Activated CD8-positive, alpha-beta T cell treated with anti-CD3 and anti-CD28 coated beads, Interleukin-2, amount 10 ng/mL, durations not matched to agents 7 days and 5 days (primary cell): ENCODE data around the gene KRTAP10-7. TPM values are rescaled to one million over a fixed set of nuclear protein-coding genes. Genes with fewer than 3 reads are reported as not detected.
"Not testable (repeated sequence)": the region's sequence is repeated elsewhere in the genome, so short reads cannot be mapped to it uniquely, and the experiment has no call there.

Experiments
- ATAC-seq: fragments of 150-1000 bp; cut with Tn5 transposase; one replicate; pipeline ENCODE4 v1.10.0; 2021; ENCODE audit warnings: moderate library complexity
- CTCF ChIA-PET: fragments of 350-600 bp; sonication (Branson Sonifier 250); formaldehyde crosslinking; loops from one replicate; lab custom pipeline; 2021; ENCODE audit warnings: antibody characterized with exemption; lab: Charles Lee
- POLR2A ChIA-PET: fragments of 350-600 bp; sonication (Branson Sonifier 250); formaldehyde crosslinking; loops from one replicate; lab custom pipeline; 2021; ENCODE audit warnings: antibody characterized with exemption; lab: Charles Lee
- DNase-seq: peaks from one replicate; pipeline ENCODE4 v3.0.0-alpha.2; 2020
- H3K27ac Mint-ChIP-seq: one replicate; pipeline ENCODE4 v1.8.0; 2021; ENCODE audit warnings: mild to moderate bottlenecking, mixed read lengths
- H3K27me3 Mint-ChIP-seq: one replicate; pipeline ENCODE4 v1.8.0; 2021; ENCODE audit warnings: low read depth, mixed read lengths
- H3K36me3 Mint-ChIP-seq: one replicate; pipeline ENCODE4 v1.8.0; 2021; ENCODE audit warnings: low read depth, mixed read lengths
- H3K4me1 Mint-ChIP-seq: one replicate; pipeline ENCODE4 v1.8.0; 2021; ENCODE audit warnings: low read depth, mixed read lengths
- H3K4me3 Mint-ChIP-seq: one replicate; pipeline ENCODE4 v1.8.0; 2021; ENCODE audit warnings: mild to moderate bottlenecking, mixed read lengths
- H3K9me3 Mint-ChIP-seq: one replicate; pipeline ENCODE4 v1.8.0; 2022; ENCODE audit warnings: mixed read lengths; ENCODE audit not compliant: insufficient read depth
- total RNA-seq, 2 experiments: library from RNA; stranded (reverse); gene quantifications; one replicate each; pipeline ENCODE4 v1.2.3, GENCODE V29; 2021

Gene KRTAP10-7
- total RNA-seq, 2 experiments from 2014 or later, result not detected

GRCh38 chr21:44583089-44583799, 17.2 kb upstream of the KRTAP10-7 start:
- Mint-ChIP-seq H3K27me3 (peaks cover 28% of the 10 kb centered on the region), H3K9me3 (peaks cover 20% of the 10 kb centered on the region), H3K4me3 (no peak overlapping the region), H3K4me1 (peaks cover 3% of the 10 kb centered on the region), H3K36me3 (peaks cover 4% of the 10 kb centered on the region), H3K27ac (no peak overlapping the region)
- ChIA-PET POLR2A (no interaction called here), CTCF (no interaction called here)
- DNase-seq (no peak), ATAC-seq (no peak)

GRCh38 chr21:44583800-44584147, 16.6 kb upstream of the KRTAP10-7 start:
- ATAC-seq (no peak), DNase-seq (no peak)
- H3K4me1 Mint-ChIP-seq, result peaks cover 3% of the 10 kb centered on the region
- CTCF ChIA-PET, result interaction anchor here (1.2 kb wide), 1 partner anchor 210 kb away, joined by 3 read pairs; no protein-coding TSS in a partner anchor
- H3K36me3 Mint-ChIP-seq, result peaks cover 4% of the 10 kb centered on the region
- no peak overlapping the region for H3K27ac Mint-ChIP-seq
- POLR2A ChIA-PET, result no interaction called here
- no peak overlapping the region for H3K4me3 Mint-ChIP-seq
- peaks cover 18% of the 10 kb centered on the region for H3K9me3 Mint-ChIP-seq
- peaks cover 30% of the 10 kb centered on the region for H3K27me3 Mint-ChIP-seq

- H3K4me1 Mint-ChIP-seq, result peaks cover 3% of the 10 kb centered on the region
- CTCF ChIA-PET, result no interaction called here
- POLR2A ChIA-PET, result no interaction called here
- no peak overlapping the region for H3K27ac Mint-ChIP-seq
- no peak overlapping the region for H3K4me3 Mint-ChIP-seq
- H3K9me3 Mint-ChIP-seq, result peaks cover 17% of the 10 kb centered on the region
- H3K36me3 Mint-ChIP-seq, result no peaks in the 10 kb centered on the region
- peaks cover 30% of the 10 kb centered on the region for H3K27me3 Mint-ChIP-seq
- ATAC-seq (no peak), DNase-seq (no peak)
These were observed 14.5 kb upstream of the KRTAP10-7 start for GRCh38 chr21:44585892-44586291.

- no peaks in the 10 kb centered on the region for H3K36me3 Mint-ChIP-seq
- no peak overlapping the region for H3K27ac Mint-ChIP-seq
- H3K9me3 Mint-ChIP-seq, result no peaks in the 10 kb centered on the region
- peaks cover 2% of the 10 kb centered on the region for H3K4me1 Mint-ChIP-seq
- no peak overlapping the region for H3K4me3 Mint-ChIP-seq
- no peak for DNase-seq
- peaks cover 28% of the 10 kb centered on the region for H3K27me3 Mint-ChIP-seq
- CTCF ChIA-PET, result no interaction called here
- no peak for ATAC-seq
- POLR2A ChIA-PET, result no interaction called here
These were observed 11.3 kb upstream of the KRTAP10-7 start for GRCh38 chr21:44589094-44589493.

GRCh38 chr21:44589586-44590305, 10.7 kb upstream of the KRTAP10-7 start:
- ATAC-seq (no peak), DNase-seq (no peak)
- POLR2A ChIA-PET, result no interaction called here
- Mint-ChIP-seq H3K27me3 (peaks cover 26% of the 10 kb centered on the region), H3K36me3 (no peaks in the 10 kb centered on the region), H3K27ac (no peak overlapping the region), H3K9me3 (no peaks in the 10 kb centered on the region), H3K4me3 (no peak overlapping the region), H3K4me1 (peaks cover 2% of the 10 kb centered on the region)
- CTCF ChIA-PET, result no interaction called here

- ATAC-seq, result no peak
- Mint-ChIP-seq H3K36me3 (no peaks in the 10 kb centered on the region), H3K27me3 (peaks cover 22% of the 10 kb centered on the region), H3K27ac (no peak overlapping the region), H3K4me3 (no peak overlapping the region), H3K9me3 (no peaks in the 10 kb centered on the region), H3K4me1 (peaks cover 2% of the 10 kb centered on the region)
- DNase-seq, result no peak
- ChIA-PET CTCF (no interaction called here), POLR2A (interaction anchor here (0.6 kb wide), 1 partner anchor 49 kb away, joined by 3 read pairs; no protein-coding TSS in a partner anchor)
These were observed 10.1 kb upstream of the KRTAP10-7 start for GRCh38 chr21:44590311-44590721.

GRCh38 chr21:44590897-44591800, 9.2 kb upstream of the KRTAP10-7 start:
- peak; percentile 9 for DNase-seq
- H3K4me1 Mint-ChIP-seq, result not testable (repeated sequence)
- POLR2A ChIA-PET, result interaction anchor here (0.6 kb wide), 1 partner anchor 48 kb away, joined by 3 read pairs; no protein-coding TSS in a partner anchor

GRCh38 chr21:44591801-44592130, 8.6 kb upstream of the KRTAP10-7 start:
- peaks cover 15% of the 10 kb centered on the region for H3K27me3 Mint-ChIP-seq
- H3K9me3 Mint-ChIP-seq, H3K4me1 Mint-ChIP-seq, POLR2A ChIA-PET, H3K4me3 Mint-ChIP-seq, H3K36me3 Mint-ChIP-seq, H3K27ac Mint-ChIP-seq, ATAC-seq, CTCF ChIA-PET: not testable (repeated sequence)
- DNase-seq, result peak; percentile 7

More at GRCh38 chr21:44590897-44591800, 9.2 kb upstream of the KRTAP10-7 start:
- CTCF ChIA-PET, ATAC-seq, H3K9me3 Mint-ChIP-seq, H3K4me3 Mint-ChIP-seq, H3K27ac Mint-ChIP-seq, H3K36me3 Mint-ChIP-seq: not testable (repeated sequence)
- H3K27me3 Mint-ChIP-seq, result peaks cover 19% of the 10 kb centered on the region

GRCh38 chr21:44592446-44593311, 7.7 kb upstream of the KRTAP10-7 start, which contains the start of gene KRTAP10-6:
Gene KRTAP10-6 (minus strand): TSS chr21:44592505. CDS start chr21:44592484, 21 bp downstream.
- no peak within 1 kb of the TSS for H3K27ac Mint-ChIP-seq
- peaks cover 6% of the 10 kb centered on the region for H3K27me3 Mint-ChIP-seq
- no peaks in the 10 kb centered on the region for H3K36me3 Mint-ChIP-seq
- POLR2A ChIA-PET, result no interaction called here
- CTCF ChIA-PET, result no interaction called here
- no peak within 1 kb of the TSS for H3K4me3 Mint-ChIP-seq
- H3K9me3 Mint-ChIP-seq, result no peaks in the 10 kb centered on the region
- peaks cover 2% of the 10 kb centered on the region for H3K4me1 Mint-ChIP-seq
- DNase-seq (no peak), ATAC-seq (no peak)

GRCh38 chr21:44593598-44594405, 6.6 kb upstream of the KRTAP10-7 start:
- Mint-ChIP-seq H3K4me3 (no peak overlapping the region), H3K27me3 (no peaks in the 10 kb centered on the region), H3K27ac (no peak overlapping the region), H3K4me1 (peaks cover 2% of the 10 kb centered on the region), H3K9me3 (no peaks in the 10 kb centered on the region), H3K36me3 (no peaks in the 10 kb centered on the region)
- no peak for DNase-seq
- ChIA-PET POLR2A (no interaction called here), CTCF (interaction anchor here (0.5 kb wide), 1 partner anchor 210 kb away, joined by 3 read pairs; no protein-coding TSS in a partner anchor)
- no peak for ATAC-seq
